K562 (cell line): ENCODE results near the gene KAZN. TPM values are rescaled to one million over a fixed set of nuclear protein-coding genes. Genes with fewer than 3 reads are reported as not detected.

Source experiments
- ATAC-seq: fragments of 200-7000 bp; cut with Tn5 transposase; 3 replicates; pipeline ENCODE4 v1.9.1; 2020; ENCODE audit warnings: moderate library complexity
- BruUV-seq: library from RNA; stranded (reverse); fragments of 400-500 nt; replicated peaks from 2 replicates; lab custom pipeline; 2021; lab: Mats Ljungman, UMichigan
- CTCF ChIA-PET: fragments of 300-600 bp; formaldehyde crosslinking; extraction: SDS; loops from one replicate; lab custom pipeline; 2021; ENCODE audit warnings: low intra/inter-chr PET ratio; lab: Yijun Ruan, JAX
- POLR2A ChIA-PET: fragments of 300-600, 350-650 bp; sonication (Branson Sonifier 250); formaldehyde crosslinking; extraction: SDS; loops from one replicate; lab custom pipeline; 2021; ENCODE audit warnings: antibody characterized with exemption, inconsistent platforms; lab: Yijun Ruan, JAX
- DNase-seq, 4 experiments: peaks; one replicate each; pipeline versions ENCODE4 v3.0.0 to v3.0.0-alpha.2; 2011 to 2018; ENCODE audit warnings: low spot score in 3 of 4, mixed read lengths in 3 of 4; ENCODE audit errors: extremely low read depth in 1 of 4
- FAIRE-seq: peaks from 2 replicates; lab custom pipeline; 2011; peaks lifted over from hg19 to GRCh38; lab: Jason Lieb, UNC
- H2AFZ ChIP-seq: 2 replicates; pipeline ENCODE4 v1.6.0; 2011; ENCODE audit warnings: low read depth, low read length, control low read depth, inconsistent platforms
- H3K27ac ChIP-seq: fragments of 200-600 bp; 3 replicates; pipeline ENCODE4 v1.8.0; 2011; ENCODE audit warnings: low read depth, mild to moderate bottlenecking, control low read depth, inconsistent platforms, low read length, moderate library complexity, mixed read lengths; ENCODE audit errors: extremely low read depth
- H3K27me3 ChIP-seq, 2 experiments: fragments of 300-600 bp in 1 of 2; 2 replicates in 1 of 2; 3 replicates in 1 of 2; pipeline versions ENCODE4 v1.6.0 to v1.8.0; 2011; ENCODE audit warnings: inconsistent platforms in 2 of 2, low read length in 2 of 2, mild to moderate bottlenecking in 1 of 2, mixed read lengths in 1 of 2, moderate library complexity in 1 of 2; ENCODE audit not compliant: control insufficient read depth in 2 of 2, insufficient read depth in 2 of 2
- H3K36me3 ChIP-seq: fragments of 300-600 bp; 3 replicates; pipeline ENCODE4 v1.8.0; 2011; ENCODE audit warnings: mild to moderate bottlenecking, low read length, inconsistent platforms; ENCODE audit not compliant: control insufficient read depth, insufficient read depth
- H3K4me1 ChIP-seq, 2 experiments: fragments of 200-600 bp in 1 of 2; replicated peaks in 1 of 2; 2 replicates in 1 of 2; 3 replicates in 1 of 2; pipeline versions ENCODE4 v1.5.1 to v1.8.0; 2011; ENCODE audit warnings: inconsistent platforms in 2 of 2, low read length in 2 of 2, mild to moderate bottlenecking in 1 of 2, mixed read lengths in 1 of 2, moderate library complexity in 1 of 2; ENCODE audit not compliant: control insufficient read depth in 2 of 2, insufficient read depth in 2 of 2
- H3K4me2 ChIP-seq: 2 replicates; pipeline ENCODE4 v1.6.1; 2011; ENCODE audit warnings: low read length, control low read depth, inconsistent platforms, mixed read lengths; ENCODE audit not compliant: insufficient read depth
- H3K4me3 ChIP-seq: fragments of 200-600 bp; sonication (generic), shearing (Covaris generic); 2 replicates; pipeline ENCODE4 v1.5.1; 2016; ENCODE audit warnings: control low read depth, inconsistent platforms
- H3K79me2 ChIP-seq: fragments of 200-600 bp; 3 replicates; pipeline ENCODE4 v1.8.0; 2011; ENCODE audit warnings: low read length, inconsistent platforms; ENCODE audit not compliant: control insufficient read depth, insufficient read depth
- H3K9ac ChIP-seq, 2 experiments: 2 replicates each; pipeline versions ENCODE4 v1.6.0 to v1.6.1; 2011; ENCODE audit warnings: low read depth in 2 of 2, low read length in 2 of 2, control low read depth in 1 of 2, inconsistent platforms in 1 of 2, mild to moderate bottlenecking in 1 of 2, mixed read lengths in 1 of 2; ENCODE audit not compliant: insufficient read depth in 1 of 2
- H3K9me1 ChIP-seq: one replicate; pipeline ENCODE4 v1.6.0; 2011; ENCODE audit warnings: inconsistent platforms, mild to moderate bottlenecking, low read length, moderate library complexity; ENCODE audit not compliant: control insufficient read depth, insufficient read depth
- H3K9me3 ChIP-seq: replicated peaks from 2 replicates; pipeline ENCODE4 v1.5.1; 2011; ENCODE audit warnings: low read depth, low read length, inconsistent platforms; ENCODE audit not compliant: control insufficient read depth, insufficient read depth
- H4K20me1 ChIP-seq: replicated peaks from 2 replicates; pipeline ENCODE4 v1.6.1; 2011; ENCODE audit warnings: low read length, inconsistent platforms, mixed read lengths; ENCODE audit not compliant: control insufficient read depth, insufficient read depth
- CBX1 ChIP-seq: sonication (generic); IDR thresholded peaks from 2 replicates; pipeline ENCODE4 v1.6.1; 2016; ENCODE audit warnings: antibody characterized with exemption, low read depth, mild to moderate bottlenecking
- CHD7 ChIP-seq: fragments of 200-600 bp; sonication (generic); IDR thresholded peaks from one replicate; pipeline ENCODE4 v1.6.1; 2012; ENCODE audit warnings: mild to moderate bottlenecking, low read depth, low read length, inconsistent platforms
- ILF3 ChIP-seq: fragments of 450-650 bp; IDR thresholded peaks from 2 replicates; pipeline ENCODE4 v1.6.1; 2018; ENCODE audit warnings: antibody characterized with exemption, mild to moderate bottlenecking, moderate library complexity, borderline replicate concordance
- RUNX1 ChIP-seq: sonication (generic); IDR thresholded peaks from 2 replicates; pipeline ENCODE4 v1.6.1; 2016; ENCODE audit warnings: antibody characterized with exemption, low read depth
- SAFB2 ChIP-seq: fragments of 200-400 bp; formaldehyde crosslinking; IDR thresholded peaks from 2 replicates; pipeline ENCODE4 v1.6.1; 2018; ENCODE audit warnings: borderline replicate concordance, low read length, low read depth, moderate library complexity; ENCODE audit not compliant: severe bottlenecking
- ZNF311 ChIP-seq: fragments of 250-450 bp; sonication (Bioruptor Pico); IDR thresholded peaks from 2 replicates; pipeline ENCODE4 v1.4.0; 2020; ENCODE audit warnings: mild to moderate bottlenecking, moderate library complexity
- ZNF583 ChIP-seq: fragments of 250-450 bp; sonication (Bioruptor Pico); IDR thresholded peaks from 2 replicates; pipeline ENCODE4 v1.4.0; 2020
- WGBS: fragments of 100-300 bp; shearing (Covaris generic); methylation state at CpG from one replicate; pipeline ENCODE4 v1.1.6; 2016; ENCODE audit warnings: low coverage, mixed read lengths; ENCODE audit not compliant: insufficient coverage; ENCODE audit errors: missing lambda C conversion rate; 5-methylcytosine and 5-hydroxymethylcytosine counted together
- in situ Hi-C: fragments of 300-500 bp; cut with MboI; formaldehyde crosslinking; loops from 4 replicates; pipeline ENCODE4 v1.15.0; 2018; ENCODE audit warnings: inconsistent platforms, mixed read lengths
- intact Hi-C: fragments of 100-400 bp; cut with micrococcal nuclease; formaldehyde crosslinking; loops from 2 replicates; pipeline ENCODE4 v1.14.2; 2022
- polyA plus RNA-seq, 8 experiments: library from polyadenylated mRNA; depleted of rRNA in 4 of 8; stranded (reverse) in 5 of 8; unstranded in 3 of 8; fragments of >200 nt; fragmentation: Nextera tagmentation in 2 of 8; fragmentation: Illumina TruSeq in 1 of 8; extraction: Ambion mirVana in 2 of 8; extraction: Trizol in 1 of 8; gene quantifications; 2 replicates each; pipeline versions ENCODE4 v1.2.1 to v1.2.3, GENCODE V29; 2011 to 2014; ENCODE audit warnings: inconsistent platforms in 1 of 8, missing spikeins in 1 of 8
- total RNA-seq, 7 experiments: library from RNA; depleted of rRNA in 6 of 7; stranded (reverse); fragments of >200 nt in 6 of 7; fragmentation: Illumina TruSeq in 2 of 7; extraction: Trizol in 2 of 7; gene quantifications; 2 replicates each; pipeline versions ENCODE4 v1.2.1 to v1.2.3, GENCODE V29; 2011 to 2021; ENCODE audit warnings: low replicate concordance in 1 of 7
- TF ChIP-seq, protein P1 (sequence below): fragments of 450-650 bp; IDR thresholded peaks from 2 replicates; pipeline ENCODE4 v1.6.1; 2016

The KAZN gene
- total and polyA plus RNA-seq, 9 of the 15 experiments (the other 6 are each of a cell fraction or from before 2014, with no cell fraction given): 2.1 to 21.6 (median 5.4) TPM

DNA sequence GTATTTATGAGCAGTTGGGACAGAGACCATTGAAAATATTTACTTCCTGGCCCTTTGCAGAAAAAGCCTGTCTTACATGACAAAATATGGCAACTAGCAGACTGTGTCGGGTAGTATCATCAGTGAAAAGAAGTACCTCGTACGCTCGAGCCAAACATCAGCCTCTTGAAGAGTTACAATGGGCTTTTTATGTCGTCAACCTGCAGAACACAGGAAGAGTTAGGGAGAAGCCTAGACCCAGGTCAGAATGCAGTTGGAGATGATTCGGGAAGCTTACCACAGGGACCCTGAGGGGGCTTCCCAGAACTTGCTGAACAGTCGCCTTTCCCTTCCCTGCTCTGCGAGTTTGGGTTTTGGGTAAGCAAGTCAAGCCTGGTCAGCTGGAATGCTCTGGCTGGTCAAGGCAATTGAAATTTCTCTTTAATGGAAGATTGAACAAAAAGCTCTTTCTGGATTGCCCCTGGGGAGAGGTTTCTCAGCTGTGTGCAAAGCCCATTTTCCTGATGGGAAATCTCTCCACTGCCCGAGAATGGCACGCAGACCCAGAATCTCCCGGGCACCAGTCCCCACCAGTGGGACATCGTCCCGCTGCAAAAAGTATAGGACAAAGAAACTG is 291.4 kb downstream of the KAZN start:
- CTCF ChIA-PET: no interaction called here
- H4K20me1 ChIP-seq: no peaks in the 10 kb centered on the region
- H3K27me3 ChIP-seq: peaks cover 14 to 44% of the 10 kb centered on the region in 2 experiments
- POLR2A ChIA-PET: interaction anchor here (1.0 kb wide), 1 partner anchor 9 kb away, joined by 5 read pairs; no protein-coding TSS in a partner anchor
- intact Hi-C loops: no loop called here
- BruUV-seq: no TSS peak
- no peak for DNase-seq
- ATAC-seq: 0 out of 3 replicates have a peak, but pooled peaks have one; percentile 29
- no peak overlapping the region for H3K9ac ChIP-seq
- no peak overlapping the region for H3K4me2 ChIP-seq
- 24% methylated on average over 13 of the region's 13 CpGs for WGBS
- H3K79me2 ChIP-seq: no peaks in the 10 kb centered on the region
- no peak for FAIRE-seq
- no peak overlapping the region for H3K27ac ChIP-seq
- H2AFZ ChIP-seq: no peak overlapping the region; the same call in 1 of the 2 replicates
- in situ Hi-C loops: no loop called here
- H3K9me1 ChIP-seq: no peaks in the 10 kb centered on the region
- H3K9me3 ChIP-seq: no peaks in the 10 kb centered on the region
- no peaks in the 10 kb centered on the region for H3K36me3 ChIP-seq
- peaks cover 0 to 3% of the 10 kb centered on the region in 2 experiments; a peak in 3 of 5 replicates for H3K4me1 ChIP-seq
- no peak overlapping the region for H3K4me3 ChIP-seq
- TF ChIP-seq RUNX1 (no peak), ZNF311 (CRISPR knock-in tag) (no peak), CBX1 (no peak), ILF3 (no peak), SAFB2 (no peak), CHD7 (no peak), ZNF583 (CRISPR knock-in tag) (no peak)
- TF ChIP-seq, protein P1, sequence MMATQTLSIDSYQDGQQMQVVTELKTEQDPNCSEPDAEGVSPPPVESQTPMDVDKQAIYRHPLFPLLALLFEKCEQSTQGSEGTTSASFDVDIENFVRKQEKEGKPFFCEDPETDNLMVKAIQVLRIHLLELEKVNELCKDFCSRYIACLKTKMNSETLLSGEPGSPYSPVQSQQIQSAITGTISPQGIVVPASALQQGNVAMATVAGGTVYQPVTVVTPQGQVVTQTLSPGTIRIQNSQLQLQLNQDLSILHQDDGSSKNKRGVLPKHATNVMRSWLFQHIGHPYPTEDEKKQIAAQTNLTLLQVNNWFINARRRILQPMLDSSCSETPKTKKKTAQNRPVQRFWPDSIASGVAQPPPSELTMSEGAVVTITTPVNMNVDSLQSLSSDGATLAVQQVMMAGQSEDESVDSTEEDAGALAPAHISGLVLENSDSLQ: no peak
